RCC 7860 (cell line): ENCODE results near the gene EML6.

Experiments used
- DNase-seq: peaks from one replicate; pipeline ENCODE4 v3.0.0-alpha.2; 2015; ENCODE audit warnings: low spot score
- FAIRE-seq: peaks from 2 replicates; lab custom pipeline; 2012; peaks lifted over from hg19 to GRCh38; lab: Jason Lieb, UNC

EML6 gene

GRCh38 chr2:54902763-54903162 is 179.3 kb downstream of the EML6 start:
- DNase-seq (no peak), FAIRE-seq (no peak)

- peak; percentile 99 for FAIRE-seq
- DNase-seq: peak; percentile 99
Observed at GRCh38 chr2:54903736-54904554, 180.5 kb downstream of the EML6 start.

DNA sequence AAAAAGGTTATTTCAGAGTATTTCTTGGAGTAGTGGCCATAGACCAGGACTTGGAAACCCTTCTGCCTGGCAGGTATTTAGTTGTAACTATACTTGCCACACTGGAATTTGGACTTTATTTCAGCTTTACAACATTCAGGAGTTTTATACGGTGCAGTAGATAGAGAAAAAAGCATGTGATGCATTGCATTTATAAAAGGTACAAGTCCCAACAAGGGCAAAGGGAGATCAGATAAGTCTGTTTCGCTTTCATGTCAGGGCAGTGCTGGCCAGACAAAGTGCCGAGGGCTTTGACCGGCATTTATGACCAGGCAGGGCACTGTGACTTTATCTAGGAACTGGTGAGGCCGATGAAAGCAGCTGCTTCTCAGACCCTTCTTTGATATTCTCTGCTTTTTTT is 181.4 kb downstream of the EML6 start:
- FAIRE-seq (no peak), DNase-seq (no peak)

DNA sequence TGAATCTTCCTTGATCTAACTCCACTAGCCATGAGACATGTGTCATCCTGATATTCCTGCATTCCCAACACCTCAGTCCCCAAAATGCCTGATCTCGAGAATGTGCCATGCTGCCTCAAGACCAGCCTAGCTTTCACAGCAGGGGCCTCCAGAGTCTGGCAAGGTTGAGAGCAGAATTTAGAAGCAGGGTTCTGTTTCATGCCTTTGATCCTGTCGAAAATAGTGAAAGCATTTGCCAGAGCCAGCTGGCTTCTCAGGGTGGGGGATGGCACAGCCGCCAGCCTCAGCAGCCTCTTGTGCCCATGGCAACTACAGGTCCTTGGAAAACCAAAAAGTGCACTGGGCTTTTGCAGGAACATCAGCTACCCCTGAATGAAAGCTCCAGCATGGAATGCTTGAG is 183.3 kb downstream of the EML6 start:
- FAIRE-seq: no peak

DNA sequence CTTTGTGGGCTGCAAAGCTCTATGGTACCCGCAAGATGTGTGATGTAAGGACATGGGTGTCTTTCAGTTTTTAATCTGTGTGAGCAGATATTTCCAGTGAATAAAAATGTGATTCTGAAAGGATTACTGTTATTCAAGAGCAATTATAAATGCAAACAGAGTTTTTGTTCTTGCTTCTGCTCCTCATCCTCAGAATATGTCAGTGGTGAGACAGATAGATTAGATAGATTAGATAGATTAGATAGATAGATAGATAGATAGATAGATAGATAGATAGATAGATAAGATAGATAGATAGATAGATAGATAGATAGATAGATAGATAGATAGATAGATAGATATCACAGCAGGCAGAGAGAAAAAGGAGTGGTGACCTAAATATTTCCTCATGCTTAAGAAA is 184.2 kb downstream of the EML6 start:
- FAIRE-seq (no peak), DNase-seq (no peak)

More for the DNA sequence above, 183.3 kb downstream of the EML6 start:
- no peak for DNase-seq

GRCh38 chr2:54908591-54908990 is 185.1 kb downstream of the EML6 start:
- DNase-seq: no peak
- no peak for FAIRE-seq

- FAIRE-seq: no peak
- DNase-seq: no peak
Observed at GRCh38 chr2:54909001-54909400, 185.5 kb downstream of the EML6 start.

GRCh38 chr2:54912305-54912704 is 188.8 kb downstream of the EML6 start:
- FAIRE-seq (no peak), DNase-seq (no peak)

GRCh38 chr2:54912893-54913292 is 189.4 kb downstream of the EML6 start:
- no peak for FAIRE-seq
- no peak for DNase-seq

GRCh38 chr2:54914637-54915036 is 191.2 kb downstream of the EML6 start:
- DNase-seq (no peak), FAIRE-seq (no peak)

GRCh38 chr2:54915101-54915500 is 191.6 kb downstream of the EML6 start:
- DNase-seq (no peak), FAIRE-seq (no peak)

DNA sequence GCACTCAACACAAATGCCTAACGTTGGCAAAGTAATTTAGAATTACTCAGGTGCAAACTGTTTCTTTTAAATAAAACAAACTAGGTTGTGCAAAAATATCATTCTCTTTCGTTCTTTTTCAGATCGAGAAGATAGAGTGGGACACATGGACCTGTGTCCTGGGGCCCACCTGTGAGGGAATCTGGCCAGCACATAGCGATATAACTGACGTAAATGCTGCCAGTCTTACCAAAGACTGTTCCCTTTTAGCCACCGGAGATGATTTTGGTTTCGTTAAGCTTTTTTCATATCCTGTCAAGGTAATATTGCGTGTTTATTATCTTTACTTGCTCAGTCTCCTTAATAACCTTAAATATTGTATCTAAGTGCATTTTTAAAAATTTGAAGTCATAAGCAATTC is 193.2 kb downstream of the EML6 start:
- FAIRE-seq (no peak), DNase-seq (no peak)

DNA sequence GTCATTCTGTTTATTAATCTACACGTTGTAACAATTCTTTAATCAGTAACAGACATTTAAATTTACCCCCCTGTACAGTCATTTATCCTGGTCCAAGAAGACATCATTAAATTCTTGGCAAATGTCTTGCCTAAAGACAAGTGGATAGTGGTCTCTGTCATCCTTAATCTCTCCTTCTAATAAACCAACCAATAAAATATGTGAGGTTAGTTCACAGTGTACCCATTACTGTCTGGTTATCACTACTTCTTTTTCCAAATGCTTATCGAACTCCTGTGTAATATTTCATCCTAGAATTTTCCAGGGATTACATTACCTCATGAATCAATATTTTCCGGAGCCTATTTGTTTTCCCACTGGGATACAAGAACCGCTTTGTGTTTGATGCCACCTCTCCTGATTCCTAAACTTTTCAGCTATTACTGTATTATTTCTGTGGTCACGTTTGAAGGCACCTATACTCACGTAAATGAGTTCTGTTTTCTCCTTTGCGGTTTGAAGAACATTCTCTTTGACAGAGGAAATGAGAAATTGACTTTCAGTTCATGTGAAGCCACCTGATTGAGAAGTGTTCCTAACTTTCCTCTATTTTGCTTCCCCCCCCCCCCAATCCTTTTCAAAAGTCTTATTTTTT is 195.3 kb downstream of the EML6 start:
- DNase-seq (no peak), FAIRE-seq (no peak)

DNA sequence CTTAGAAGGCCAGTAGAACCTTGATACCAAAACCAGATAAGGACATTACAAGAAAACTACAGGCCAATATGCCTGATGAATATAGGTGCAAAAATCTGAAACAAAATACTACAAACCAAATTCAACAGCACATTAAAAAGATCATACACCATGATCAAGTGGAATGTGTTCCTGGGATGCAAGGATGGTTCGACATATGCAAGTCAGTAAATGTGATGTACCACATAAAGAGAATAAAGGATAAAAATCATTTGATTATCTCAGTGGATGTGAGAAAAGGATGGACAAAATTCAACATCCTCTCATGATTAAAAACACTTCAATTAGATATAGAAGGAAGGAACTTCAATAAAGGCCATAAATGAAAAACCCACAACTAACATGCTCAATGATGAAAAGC is 197.2 kb downstream of the EML6 start:
- FAIRE-seq (no peak), DNase-seq (no peak)

GRCh38 chr2:54924121-54924520 is 200.7 kb downstream of the EML6 start:
- DNase-seq (no peak), FAIRE-seq (no peak)

DNA sequence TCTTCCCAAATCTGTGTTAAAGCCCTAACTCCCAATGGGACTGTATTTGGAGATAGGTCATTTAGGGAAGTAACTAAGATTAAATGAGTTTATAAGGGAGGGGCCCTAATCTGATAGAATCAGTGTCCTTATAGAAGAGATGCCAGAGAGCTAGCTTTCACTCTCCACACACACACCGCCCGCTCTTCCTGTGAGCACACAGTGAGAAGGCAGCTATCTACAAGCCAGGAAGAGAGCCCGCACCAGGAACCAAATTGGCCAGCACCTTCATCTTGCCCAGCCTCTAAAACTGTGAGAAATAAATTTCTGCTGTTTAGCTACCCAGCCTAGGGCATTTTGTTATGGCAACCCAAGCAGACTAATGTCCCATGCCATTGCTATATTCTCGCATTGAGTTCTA is 201.6 kb downstream of the EML6 start:
- FAIRE-seq (no peak), DNase-seq (no peak)

- DNase-seq (no peak), FAIRE-seq (no peak)
Observed at GRCh38 chr2:54927085-54927750, 203.8 kb downstream of the EML6 start.

- DNase-seq (no peak), FAIRE-seq (no peak)
Observed at GRCh38 chr2:54927751-54928615, 204.5 kb downstream of the EML6 start.

GRCh38 chr2:54928719-54929118 is 205.3 kb downstream of the EML6 start:
- no peak for DNase-seq
- no peak for FAIRE-seq

- no peak for FAIRE-seq
- DNase-seq: no peak
Observed at GRCh38 chr2:54931473-54931872, 208.0 kb downstream of the EML6 start.

DNA sequence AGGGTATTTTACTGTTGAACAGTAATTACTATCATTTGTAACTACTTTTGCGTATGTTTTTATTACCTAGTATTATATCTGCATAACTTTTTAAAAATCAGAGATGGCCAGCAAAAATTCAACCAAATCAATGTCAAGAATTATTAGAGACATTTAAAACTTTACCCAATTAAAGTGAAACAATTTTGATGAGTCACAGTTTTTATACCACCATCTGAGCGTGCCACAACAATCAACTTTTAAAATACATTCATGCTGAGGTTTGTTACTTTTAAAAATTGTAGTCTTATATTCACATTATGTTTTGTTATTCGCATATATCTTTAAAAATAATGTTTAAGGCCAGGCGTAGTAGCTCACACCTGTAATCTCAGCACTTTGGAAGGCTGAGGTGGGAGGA is 211.9 kb downstream of the EML6 start:
- FAIRE-seq (no peak), DNase-seq (no peak)
